Measurements from ENCODE around the gene TBC1D4. TPM values are rescaled to one million over a fixed set of nuclear protein-coding genes. Genes with fewer than 3 reads are reported as not detected.

The TBC1D4 gene
- polyA plus RNA-seq, 1 donor from 2014 or later: 3.9 TPM

DNA sequence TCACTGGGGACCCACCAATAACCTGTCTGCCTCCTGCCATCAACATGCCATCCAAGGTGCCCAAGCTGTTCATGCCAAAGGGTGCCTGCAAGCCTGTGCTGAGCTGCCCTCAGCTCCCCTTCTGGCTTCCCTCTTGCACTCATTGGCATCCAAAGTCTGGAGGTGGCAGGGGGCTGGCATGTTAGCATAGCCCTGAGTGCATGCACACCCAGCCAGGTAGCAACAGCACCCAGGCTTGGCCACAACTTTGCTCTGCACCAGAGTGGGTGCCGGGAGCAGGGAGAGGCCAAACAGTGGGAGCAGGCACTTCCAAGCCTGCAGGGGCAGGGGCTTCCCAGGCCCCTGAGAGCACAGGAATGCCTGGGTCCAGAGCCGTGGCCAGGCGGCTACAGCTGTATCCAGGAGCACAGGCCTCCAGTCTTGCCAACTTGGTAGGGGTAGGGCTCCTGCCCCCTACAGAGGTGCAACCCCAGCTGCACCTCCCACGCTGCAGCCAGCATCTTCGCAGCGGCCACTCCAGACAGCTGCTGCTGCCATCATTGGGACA lies 26.1 kb upstream of the TBC1D4 start (continued):
- TF ChIP-seq, protein P1, sequence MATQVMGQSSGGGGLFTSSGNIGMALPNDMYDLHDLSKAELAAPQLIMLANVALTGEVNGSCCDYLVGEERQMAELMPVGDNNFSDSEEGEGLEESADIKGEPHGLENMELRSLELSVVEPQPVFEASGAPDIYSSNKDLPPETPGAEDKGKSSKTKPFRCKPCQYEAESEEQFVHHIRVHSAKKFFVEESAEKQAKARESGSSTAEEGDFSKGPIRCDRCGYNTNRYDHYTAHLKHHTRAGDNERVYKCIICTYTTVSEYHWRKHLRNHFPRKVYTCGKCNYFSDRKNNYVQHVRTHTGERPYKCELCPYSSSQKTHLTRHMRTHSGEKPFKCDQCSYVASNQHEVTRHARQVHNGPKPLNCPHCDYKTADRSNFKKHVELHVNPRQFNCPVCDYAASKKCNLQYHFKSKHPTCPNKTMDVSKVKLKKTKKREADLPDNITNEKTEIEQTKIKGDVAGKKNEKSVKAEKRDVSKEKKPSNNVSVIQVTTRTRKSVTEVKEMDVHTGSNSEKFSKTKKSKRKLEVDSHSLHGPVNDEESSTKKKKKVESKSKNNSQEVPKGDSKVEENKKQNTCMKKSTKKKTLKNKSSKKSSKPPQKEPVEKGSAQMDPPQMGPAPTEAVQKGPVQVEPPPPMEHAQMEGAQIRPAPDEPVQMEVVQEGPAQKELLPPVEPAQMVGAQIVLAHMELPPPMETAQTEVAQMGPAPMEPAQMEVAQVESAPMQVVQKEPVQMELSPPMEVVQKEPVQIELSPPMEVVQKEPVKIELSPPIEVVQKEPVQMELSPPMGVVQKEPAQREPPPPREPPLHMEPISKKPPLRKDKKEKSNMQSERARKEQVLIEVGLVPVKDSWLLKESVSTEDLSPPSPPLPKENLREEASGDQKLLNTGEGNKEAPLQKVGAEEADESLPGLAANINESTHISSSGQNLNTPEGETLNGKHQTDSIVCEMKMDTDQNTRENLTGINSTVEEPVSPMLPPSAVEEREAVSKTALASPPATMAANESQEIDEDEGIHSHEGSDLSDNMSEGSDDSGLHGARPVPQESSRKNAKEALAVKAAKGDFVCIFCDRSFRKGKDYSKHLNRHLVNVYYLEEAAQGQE (IDR thresholded peaks at IDR 0.05; ENCODE audit: borderline replicate concordance): no peak
- no peak for TF ChIP-seq MXI1 (conservative IDR thresholded peaks at IDR 0.05; ENCODE audit: poor library complexity, severe bottlenecking)

GRCh38 chr13:75507027-75508001 lies 25.3 kb upstream of the TBC1D4 start:
- H3K4me3 ChIP-seq (ENCODE audit: low read length): no peak overlapping the region
- H3F3A ChIP-seq (ENCODE audit: insufficient read depth, low read length, poor library complexity, severe bottlenecking): no peaks in the 10 kb centered on the region
- H3K27ac ChIP-seq (ENCODE audit: low read length): no peak overlapping the region
- H3K36me3 ChIP-seq (ENCODE audit: insufficient read depth, low read length): no peaks in the 10 kb centered on the region
- H4K20me1 ChIP-seq (ENCODE audit: insufficient read depth): no peaks in the 10 kb centered on the region
- no peak overlapping the region for H2AFZ ChIP-seq (ENCODE audit: low read depth, low read length)
- H3K79me2 ChIP-seq (replicated peaks; ENCODE audit: insufficient read depth, low read length): no peaks in the 10 kb centered on the region
- H3K4me2 ChIP-seq (ENCODE audit: low read length): no peak overlapping the region
- TF ChIP-seq, protein P1 (IDR thresholded peaks at IDR 0.05; ENCODE audit: borderline replicate concordance): no peak
- TF ChIP-seq, protein P2, sequence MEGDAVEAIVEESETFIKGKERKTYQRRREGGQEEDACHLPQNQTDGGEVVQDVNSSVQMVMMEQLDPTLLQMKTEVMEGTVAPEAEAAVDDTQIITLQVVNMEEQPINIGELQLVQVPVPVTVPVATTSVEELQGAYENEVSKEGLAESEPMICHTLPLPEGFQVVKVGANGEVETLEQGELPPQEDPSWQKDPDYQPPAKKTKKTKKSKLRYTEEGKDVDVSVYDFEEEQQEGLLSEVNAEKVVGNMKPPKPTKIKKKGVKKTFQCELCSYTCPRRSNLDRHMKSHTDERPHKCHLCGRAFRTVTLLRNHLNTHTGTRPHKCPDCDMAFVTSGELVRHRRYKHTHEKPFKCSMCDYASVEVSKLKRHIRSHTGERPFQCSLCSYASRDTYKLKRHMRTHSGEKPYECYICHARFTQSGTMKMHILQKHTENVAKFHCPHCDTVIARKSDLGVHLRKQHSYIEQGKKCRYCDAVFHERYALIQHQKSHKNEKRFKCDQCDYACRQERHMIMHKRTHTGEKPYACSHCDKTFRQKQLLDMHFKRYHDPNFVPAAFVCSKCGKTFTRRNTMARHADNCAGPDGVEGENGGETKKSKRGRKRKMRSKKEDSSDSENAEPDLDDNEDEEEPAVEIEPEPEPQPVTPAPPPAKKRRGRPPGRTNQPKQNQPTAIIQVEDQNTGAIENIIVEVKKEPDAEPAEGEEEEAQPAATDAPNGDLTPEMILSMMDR (IDR thresholded peaks at IDR 0.05; ENCODE audit: poor library complexity, severe bottlenecking): no peak
- TF ChIP-seq EP300 (conservative IDR thresholded peaks at IDR 0.05; ENCODE audit: poor library complexity, severe bottlenecking): no peak
- TF ChIP-seq EZH2 (IDR thresholded peaks at IDR 0.05; ENCODE audit: borderline replicate concordance, insufficient read depth, low read length, poor library complexity, severe bottlenecking): no peak
- TF ChIP-seq SMC3 (conservative IDR thresholded peaks at IDR 0.05; ENCODE audit: poor library complexity): no peak
- no peak for TF ChIP-seq RAD21 (conservative IDR thresholded peaks at IDR 0.05)
- no peak for TF ChIP-seq MXI1 (conservative IDR thresholded peaks at IDR 0.05; ENCODE audit: poor library complexity, severe bottlenecking)
- no peak for TF ChIP-seq TAF1 (IDR thresholded peaks at IDR 0.05; ENCODE audit: low read depth)
- TF ChIP-seq POLR2AphosphoS5 (IDR thresholded peaks at IDR 0.05): no peak
- no peaks in the 10 kb centered on the region for H3K9me3 ChIP-seq (ENCODE audit: low read length)
- no peak overlapping the region for H3K9ac ChIP-seq (ENCODE audit: low read length)
- H3K27me3 ChIP-seq (ENCODE audit: insufficient read depth, low read depth, low read length): no peaks in the 10 kb centered on the region
- no peaks in the 10 kb centered on the region for H3K9me2 ChIP-seq (ENCODE audit: insufficient read depth, low read length)
